C4-2B (cell line): ENCODE data around the gene LCT.

Experiments
- H3K27ac ChIP-seq: fragments of 450-650 bp; 2 replicates; pipeline ENCODE4 v1.5.1; 2017
- CTCF ChIP-seq: fragments of 450-650 bp; conservative IDR thresholded peaks from 2 replicates; pipeline ENCODE4 v1.5.1; 2017; ENCODE audit warnings: mild to moderate bottlenecking
- ZFX ChIP-seq: fragments of 450-650 bp; IDR thresholded peaks from 2 replicates; pipeline ENCODE4 v1.6.1; 2017

Gene LCT

GRCh38 chr2:135776367-135776766, 60.6 kb downstream of the LCT start:
- no peak overlapping the region for H3K27ac ChIP-seq
- TF ChIP-seq CTCF (no peak), ZFX (no peak)

- no peak overlapping the region for H3K27ac ChIP-seq
- no peak for TF ChIP-seq ZFX
- TF ChIP-seq CTCF, result no peak
These were observed 61.6 kb downstream of the LCT start for GRCh38 chr2:135775420-135775819.

- no peak overlapping the region for H3K27ac ChIP-seq
- TF ChIP-seq ZFX, result no peak
- TF ChIP-seq CTCF, result no peak
These were observed 63.1 kb downstream of the LCT start for GRCh38 chr2:135773917-135774316.

- no peak overlapping the region for H3K27ac ChIP-seq
- no peak for TF ChIP-seq CTCF
- TF ChIP-seq ZFX, result no peak
These were observed 63.7 kb downstream of the LCT start for GRCh38 chr2:135773319-135773718.

- no peak for TF ChIP-seq ZFX
- no peak for TF ChIP-seq CTCF
- H3K27ac ChIP-seq, result no peak overlapping the region
These were observed 68.1 kb downstream of the LCT start for GRCh38 chr2:135768863-135769262.

- H3K27ac ChIP-seq, result no peak overlapping the region
- TF ChIP-seq ZFX, result no peak
- no peak for TF ChIP-seq CTCF
These were observed 74.5 kb downstream of the LCT start for GRCh38 chr2:135762530-135762929.

- no peak for TF ChIP-seq ZFX
- TF ChIP-seq CTCF, result no peak
- no peak overlapping the region for H3K27ac ChIP-seq
These were observed 75.0 kb downstream of the LCT start for GRCh38 chr2:135762022-135762421.
